Keratinocyte (primary cell): ENCODE measurements around the gene NDUFS2. TPM values are rescaled to one million over a fixed set of nuclear protein-coding genes. Genes with fewer than 3 reads are reported as not detected.

Experiments
- DNase-seq: peaks from one replicate; pipeline ENCODE4 v3.0.0-alpha.2; 2011; ENCODE audit warnings: low read depth, missing footprints, low spot score
- FAIRE-seq: peaks from 2 replicates; lab custom pipeline; 2011; peaks lifted over from hg19 to GRCh38; lab: Jason Lieb, UNC
- H2AFZ ChIP-seq: 2 replicates; pipeline ENCODE4 v1.6.0; 2012; ENCODE audit warnings: low read length, control low read depth, inconsistent platforms; ENCODE audit not compliant: control insufficient read depth
- H3K27ac ChIP-seq: 2 replicates; pipeline ENCODE4 v1.5.1; 2011; ENCODE audit warnings: low read length; ENCODE audit not compliant: control insufficient read depth, insufficient read depth
- H3K27me3 ChIP-seq: 3 replicates; pipeline ENCODE4 v1.6.0; 2011; ENCODE audit warnings: low read length; ENCODE audit not compliant: control insufficient read depth, insufficient read depth; ENCODE audit errors: extremely low read depth
- H3K36me3 ChIP-seq, 2 experiments: 2 replicates in 1 of 2; 3 replicates in 1 of 2; pipeline ENCODE4 v1.5.1; 2011; ENCODE audit warnings: low read length in 2 of 2, mild to moderate bottlenecking in 1 of 2; ENCODE audit not compliant: control insufficient read depth in 2 of 2, insufficient read depth in 2 of 2; ENCODE audit errors: extremely low read depth in 1 of 2
- H3K4me1 ChIP-seq: 3 replicates; pipeline ENCODE4 v1.5.1; 2011; ENCODE audit warnings: low read length; ENCODE audit not compliant: control insufficient read depth, insufficient read depth; ENCODE audit errors: extremely low read depth
- H3K4me2 ChIP-seq: 3 replicates; pipeline ENCODE4 v1.6.0; 2011; ENCODE audit warnings: low read depth, low read length; ENCODE audit not compliant: control insufficient read depth, insufficient read depth; ENCODE audit errors: extremely low read depth
- H3K4me3 ChIP-seq, 3 experiments: fragments of 200-600 bp in 1 of 3; sonication (generic) in 1 of 3; 2 replicates in 2 of 3; 3 replicates in 1 of 3; pipeline ENCODE4 v1.5.1; 2011 to 2016; ENCODE audit warnings: low read length in 3 of 3, mild to moderate bottlenecking in 3 of 3, control low read depth in 2 of 3, inconsistent platforms in 1 of 3, low read depth in 1 of 3, mixed read lengths in 1 of 3, mixed run types in 1 of 3, moderate library complexity in 1 of 3; ENCODE audit not compliant: control insufficient read depth in 2 of 3, insufficient read depth in 2 of 3; ENCODE audit errors: extremely low read depth in 1 of 3
- H3K79me2 ChIP-seq: 2 replicates; pipeline ENCODE4 v1.6.0; 2012; ENCODE audit warnings: low read length; ENCODE audit not compliant: control insufficient read depth, insufficient read depth
- H3K9ac ChIP-seq: 3 replicates; pipeline ENCODE4 v1.6.0; 2011; ENCODE audit warnings: low read length; ENCODE audit not compliant: control insufficient read depth, insufficient read depth; ENCODE audit errors: extremely low read depth
- H3K9me1 ChIP-seq: 3 replicates; pipeline ENCODE4 v1.6.0; 2011; ENCODE audit warnings: low read length; ENCODE audit not compliant: control insufficient read depth, insufficient read depth; ENCODE audit errors: extremely low read depth
- H3K9me3 ChIP-seq: 2 replicates; pipeline ENCODE4 v1.5.1; 2012; ENCODE audit warnings: low read depth, low read length; ENCODE audit not compliant: control insufficient read depth
- H4K20me1 ChIP-seq: 3 replicates; pipeline ENCODE4 v1.6.0; 2011; ENCODE audit warnings: low read length; ENCODE audit not compliant: control insufficient read depth, insufficient read depth; ENCODE audit errors: extremely low read depth
- EZH2 ChIP-seq: IDR thresholded peaks from one replicate; pipeline ENCODE4 v1.6.1; 2012; ENCODE audit warnings: inconsistent platforms, mild to moderate bottlenecking, low read length, moderate library complexity
- dilution Hi-C: fragments of 300-500 bp; cut with MboI; formaldehyde crosslinking; loops from one replicate; pipeline ENCODE4 v1.7.0; 2020; ENCODE audit warnings: low sequenced_read_pairs; ENCODE audit not compliant: extremely low pct_ligation_motif_present
- polyA plus RNA-seq, 5 experiments: library from polyadenylated mRNA; depleted of rRNA in 3 of 5; stranded (reverse) in 3 of 5; stranded (forward) in 1 of 5; unstranded in 1 of 5; fragments of >200 nt; gene quantifications; 1 replicate in 1 of 5; 2 replicates in 3 of 5; 3 replicates in 1 of 5; pipeline versions ENCODE4 v1.2.1 to v1.2.3, GENCODE V29; 2011 to 2012; ENCODE audit warnings: missing spikeins in 2 of 5, low read depth in 1 of 5, low replicate concordance in 1 of 5
- TF ChIP-seq, protein P1 (sequence below), 3 experiments: IDR thresholded peaks in 1 of 3; conservative IDR thresholded peaks in 1 of 3; optimal IDR thresholded peaks in 1 of 3; 2 replicates in 2 of 3; 3 replicates in 1 of 3; pipeline versions ENCODE3 to v1.5.1; 2011; ENCODE audit warnings: low read length in 3 of 3, mild to moderate bottlenecking in 3 of 3, moderate library complexity in 2 of 3, control low read depth in 1 of 3, inconsistent platforms in 1 of 3; ENCODE audit not compliant: insufficient read depth in 2 of 3; ENCODE audit errors: extremely low read depth in 1 of 3

Gene NDUFS2
- polyA plus RNA-seq, 1 donor (not counting 4 experiments of a cell fraction or from before 2014, with no cell fraction given): 136 TPM

DNA sequence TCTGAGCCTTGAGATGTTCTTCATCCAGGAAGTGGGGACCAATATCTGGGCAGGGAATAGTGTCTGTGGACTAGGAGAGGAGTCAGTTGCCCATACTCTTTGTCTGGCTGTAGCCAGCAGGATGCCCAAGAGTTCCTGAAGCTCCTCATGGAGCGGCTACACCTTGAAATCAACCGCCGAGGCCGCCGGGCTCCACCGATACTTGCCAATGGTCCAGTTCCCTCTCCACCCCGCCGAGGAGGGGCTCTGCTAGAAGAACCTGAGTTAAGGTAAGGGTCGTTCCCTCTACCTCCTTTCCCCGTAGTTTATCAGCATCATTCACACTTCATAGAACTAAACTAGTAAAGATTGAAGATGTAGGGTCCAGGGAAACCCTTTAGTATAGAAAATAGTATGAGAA lies 39.4 kb upstream of the NDUFS2 start:
- FAIRE-seq (no peak), DNase-seq (no peak)
- Histone ChIP-seq H3K9me1 (no peaks in the 10 kb centered on the region), H3K36me3 (peaks cover 9 to 27% of the 10 kb centered on the region in 2 experiments), H3K9me3 (no peaks in the 10 kb centered on the region), H3K27ac (no peak overlapping the region), H3K79me2 (peaks cover 15% of the 10 kb centered on the region), H3K4me1 (peaks cover 33% of the 10 kb centered on the region), H3K4me3 (no peak overlapping the region), H3K27me3 (no peaks in the 10 kb centered on the region), H2AFZ (no peak overlapping the region), H3K4me2 (no peak overlapping the region), H4K20me1 (no peaks in the 10 kb centered on the region), H3K9ac (no peak overlapping the region)
- dilution Hi-C loops: no loop called here
- TF ChIP-seq, protein P1, sequence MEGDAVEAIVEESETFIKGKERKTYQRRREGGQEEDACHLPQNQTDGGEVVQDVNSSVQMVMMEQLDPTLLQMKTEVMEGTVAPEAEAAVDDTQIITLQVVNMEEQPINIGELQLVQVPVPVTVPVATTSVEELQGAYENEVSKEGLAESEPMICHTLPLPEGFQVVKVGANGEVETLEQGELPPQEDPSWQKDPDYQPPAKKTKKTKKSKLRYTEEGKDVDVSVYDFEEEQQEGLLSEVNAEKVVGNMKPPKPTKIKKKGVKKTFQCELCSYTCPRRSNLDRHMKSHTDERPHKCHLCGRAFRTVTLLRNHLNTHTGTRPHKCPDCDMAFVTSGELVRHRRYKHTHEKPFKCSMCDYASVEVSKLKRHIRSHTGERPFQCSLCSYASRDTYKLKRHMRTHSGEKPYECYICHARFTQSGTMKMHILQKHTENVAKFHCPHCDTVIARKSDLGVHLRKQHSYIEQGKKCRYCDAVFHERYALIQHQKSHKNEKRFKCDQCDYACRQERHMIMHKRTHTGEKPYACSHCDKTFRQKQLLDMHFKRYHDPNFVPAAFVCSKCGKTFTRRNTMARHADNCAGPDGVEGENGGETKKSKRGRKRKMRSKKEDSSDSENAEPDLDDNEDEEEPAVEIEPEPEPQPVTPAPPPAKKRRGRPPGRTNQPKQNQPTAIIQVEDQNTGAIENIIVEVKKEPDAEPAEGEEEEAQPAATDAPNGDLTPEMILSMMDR (optimal IDR thresholded peaks at IDR 0.05 in 1 of 3, IDR thresholded peaks at IDR 0.05 in 1 of 3, conservative IDR thresholded peaks at IDR 0.05 in 1 of 3; ENCODE audit: extremely low read depth in 1 of 3, insufficient read depth in 2 of 3, low read length in 3 of 3): no peak
- no peak for TF ChIP-seq EZH2

DNA sequence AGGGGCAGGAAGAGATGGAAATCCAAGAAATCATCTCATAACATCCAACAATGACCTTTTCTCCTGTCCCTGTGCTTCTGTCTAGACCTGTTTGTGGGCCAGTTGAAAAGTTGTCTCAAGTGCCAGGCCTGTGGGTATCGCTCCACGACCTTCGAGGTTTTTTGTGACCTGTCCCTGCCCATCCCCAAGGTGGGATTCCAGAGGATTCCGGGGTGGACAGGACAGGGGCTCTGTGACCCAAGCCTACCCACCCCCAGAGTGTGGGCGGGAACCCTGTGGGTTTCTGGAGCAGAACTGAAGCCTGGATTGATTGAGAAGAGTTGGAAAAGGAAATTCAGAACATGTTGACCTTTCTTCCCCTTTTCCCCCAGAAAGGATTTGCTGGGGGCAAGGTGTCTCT lies 38.4 kb upstream of the NDUFS2 start:
- H3K9me3 ChIP-seq: no peaks in the 10 kb centered on the region
- FAIRE-seq (no peak), DNase-seq (no peak)
- TF ChIP-seq, protein P1 (optimal IDR thresholded peaks at IDR 0.05 in 1 of 3, IDR thresholded peaks at IDR 0.05 in 1 of 3, conservative IDR thresholded peaks at IDR 0.05 in 1 of 3; ENCODE audit: extremely low read depth in 1 of 3, insufficient read depth in 2 of 3, low read length in 3 of 3): no peak
- TF ChIP-seq EZH2: no peak
- dilution Hi-C loops: no loop called here
- H3K4me3 ChIP-seq: no peak overlapping the region
- no peak overlapping the region for H3K9ac ChIP-seq
- peaks cover 7 to 27% of the 10 kb centered on the region in 2 experiments for H3K36me3 ChIP-seq
- H3K9me1 ChIP-seq: no peaks in the 10 kb centered on the region
- H3K27ac ChIP-seq: no peak overlapping the region
- no peak overlapping the region for H3K4me2 ChIP-seq
- no peaks in the 10 kb centered on the region for H4K20me1 ChIP-seq
- H3K4me1 ChIP-seq: peaks cover 23% of the 10 kb centered on the region
- H2AFZ ChIP-seq: no peak overlapping the region
- H3K79me2 ChIP-seq: peaks cover 15% of the 10 kb centered on the region
- no peaks in the 10 kb centered on the region for H3K27me3 ChIP-seq
